HG02973 (cell line): ENCODE data around the gene HSPBP1.
A peak's percentile ranks its signal among the peaks of the same experiment; 100 is the strongest.
"Not testable (repeated sequence)": the region's sequence is repeated elsewhere in the genome, so short reads cannot be mapped to it uniquely, and the experiment has no call there.

ENCODE experiments used
- ATAC-seq: cut with Tn5 transposase; IDR thresholded peaks from one replicate; pipeline ENCODE4 v1.9.1; 2021; ENCODE audit warnings: moderate library complexity; ENCODE audit not compliant: unreplicated experiment

Gene HSPBP1, protein sequence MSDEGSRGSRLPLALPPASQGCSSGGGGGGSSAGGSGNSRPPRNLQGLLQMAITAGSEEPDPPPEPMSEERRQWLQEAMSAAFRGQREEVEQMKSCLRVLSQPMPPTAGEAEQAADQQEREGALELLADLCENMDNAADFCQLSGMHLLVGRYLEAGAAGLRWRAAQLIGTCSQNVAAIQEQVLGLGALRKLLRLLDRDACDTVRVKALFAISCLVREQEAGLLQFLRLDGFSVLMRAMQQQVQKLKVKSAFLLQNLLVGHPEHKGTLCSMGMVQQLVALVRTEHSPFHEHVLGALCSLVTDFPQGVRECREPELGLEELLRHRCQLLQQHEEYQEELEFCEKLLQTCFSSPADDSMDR

GRCh38 chr19:55279770-55280643, at the start of gene HSPBP1:
Gene HSPBP1 (minus strand): TSS chr19:55280110. CDS start chr19:55279608, 502 bp downstream.
- peak; percentile 57 for ATAC-seq

- ATAC-seq = not testable (repeated sequence)
These were observed 48.9 kb upstream of the HSPBP1 start for GRCh38 chr19:55328774-55329318.

GRCh38 chr19:55325172-55325571, 45.3 kb upstream of the HSPBP1 start, which contains the start of gene TMEM150B:
Gene TMEM150B (minus strand): TSS chr19:55325341. CDS start chr19:55321036, 4,305 bp downstream.
- ATAC-seq = no peak

GRCh38 chr19:55324662-55325061, 44.8 kb upstream of the HSPBP1 start:
- no peak for ATAC-seq

DNA sequence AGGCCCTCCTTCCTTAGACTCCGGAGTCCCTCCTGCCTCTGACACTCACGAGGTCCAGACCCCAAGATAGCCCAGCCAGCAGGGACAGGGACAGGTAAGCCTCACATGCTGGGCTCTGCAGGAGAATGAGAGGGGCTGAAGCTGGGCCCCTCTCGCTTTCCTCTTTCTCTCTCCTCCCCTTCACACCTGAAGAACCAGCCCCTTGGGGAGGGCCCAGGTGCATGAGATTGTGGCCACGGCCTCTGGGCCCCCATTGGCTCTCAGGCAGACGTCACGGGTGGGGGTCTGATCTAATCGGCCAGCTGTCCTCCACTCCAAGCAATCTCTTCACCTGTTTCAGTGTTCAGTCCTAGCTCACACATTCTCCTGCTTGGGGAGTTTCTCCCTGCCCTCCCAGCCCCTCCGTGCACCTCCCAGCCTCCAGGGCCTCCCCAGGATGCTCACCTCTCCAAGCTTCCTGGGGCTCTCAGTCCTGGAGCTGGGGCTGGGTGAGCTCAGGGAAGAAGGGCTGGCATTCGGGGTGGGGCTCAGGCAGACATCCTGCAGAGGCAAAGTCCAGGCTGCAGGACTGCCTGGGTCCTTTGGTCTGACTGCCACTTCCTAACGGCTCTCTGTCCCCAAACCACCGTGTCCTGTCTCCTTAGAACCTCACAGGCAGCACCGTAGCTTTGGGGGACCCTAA, 42.4 kb upstream of the HSPBP1 start:
- no peak for ATAC-seq

- no peak for ATAC-seq
These were observed 41.7 kb upstream of the HSPBP1 start for GRCh38 chr19:55321466-55322137.

DNA sequence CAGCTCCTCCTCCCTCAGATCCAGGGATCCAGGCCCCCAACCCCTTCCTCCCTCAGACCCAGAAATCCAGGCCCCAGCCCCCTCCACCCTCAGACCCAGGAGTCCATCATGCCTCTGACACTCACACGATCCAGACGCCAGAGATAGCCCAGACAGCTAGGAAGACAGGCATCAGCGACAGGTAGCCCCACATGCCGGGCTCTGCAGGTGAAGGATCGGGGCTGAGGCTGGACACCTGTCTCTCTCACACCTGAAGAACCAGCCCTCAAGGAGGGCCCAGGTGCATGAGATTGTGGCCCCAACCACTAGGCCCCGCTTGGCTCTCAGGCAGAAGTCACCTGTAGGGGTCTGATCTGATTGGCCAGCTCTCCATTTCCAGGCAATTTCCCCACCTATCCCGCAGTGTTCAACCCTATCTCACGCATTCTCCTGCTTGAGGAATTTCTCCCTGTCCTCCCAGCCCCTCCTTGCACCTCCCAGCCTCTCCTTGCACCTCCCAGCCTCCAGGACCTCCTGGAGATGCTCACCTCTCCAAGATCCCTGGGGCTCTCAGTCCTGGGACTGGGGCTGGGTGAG, 41.0 kb upstream of the HSPBP1 start:
- no peak for ATAC-seq

- ATAC-seq = no peak
These were observed 39.9 kb upstream of the HSPBP1 start for GRCh38 chr19:55319785-55320184.

DNA sequence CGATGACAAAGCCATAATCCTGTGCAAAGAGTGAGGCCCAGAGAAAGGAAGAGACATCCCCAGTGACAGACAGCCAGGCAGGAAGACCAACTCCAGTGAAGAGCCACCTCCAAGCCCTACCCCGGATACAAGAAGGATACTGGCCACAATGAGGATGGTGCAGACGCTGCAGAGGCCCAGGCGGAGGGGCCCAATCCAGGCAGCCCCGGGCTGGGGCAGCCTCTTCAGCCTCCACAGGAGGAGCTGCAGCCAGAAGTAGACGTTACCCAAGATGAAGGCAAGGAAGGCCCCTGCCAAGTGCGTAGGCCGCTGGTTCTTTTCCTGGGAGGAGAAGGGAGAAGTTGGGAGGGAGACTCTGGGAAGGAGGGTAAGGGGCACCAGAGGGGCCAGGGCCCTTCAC, 36.7 kb upstream of the HSPBP1 start:
- no peak for ATAC-seq

DNA sequence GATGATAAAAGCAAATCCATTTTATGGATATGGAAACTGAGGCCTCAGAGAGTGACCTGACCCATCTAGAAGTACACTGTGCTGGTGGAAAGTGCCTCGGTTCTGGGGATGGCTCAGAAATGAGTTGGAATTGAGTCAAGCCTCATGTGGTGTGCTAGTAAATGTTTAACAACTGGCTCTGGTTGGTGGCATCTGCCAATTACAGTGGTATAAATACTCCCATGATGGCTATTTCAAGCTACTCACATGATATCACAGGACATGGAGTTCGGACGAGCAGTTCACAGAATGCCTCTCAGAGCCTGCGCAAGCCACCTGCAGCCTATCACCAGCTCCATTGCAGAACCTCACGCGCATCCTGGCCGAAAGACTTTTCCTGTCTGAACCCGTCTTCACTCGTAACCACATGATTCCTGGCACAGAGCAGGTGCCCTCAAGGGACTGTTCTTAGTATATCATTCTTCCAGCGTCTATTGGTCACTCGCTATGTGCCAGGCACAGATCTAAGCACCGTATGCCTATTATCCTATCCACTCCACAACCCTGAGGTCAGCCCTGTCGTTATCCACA, 36.1 kb upstream of the HSPBP1 start:
- no peak for ATAC-seq

DNA sequence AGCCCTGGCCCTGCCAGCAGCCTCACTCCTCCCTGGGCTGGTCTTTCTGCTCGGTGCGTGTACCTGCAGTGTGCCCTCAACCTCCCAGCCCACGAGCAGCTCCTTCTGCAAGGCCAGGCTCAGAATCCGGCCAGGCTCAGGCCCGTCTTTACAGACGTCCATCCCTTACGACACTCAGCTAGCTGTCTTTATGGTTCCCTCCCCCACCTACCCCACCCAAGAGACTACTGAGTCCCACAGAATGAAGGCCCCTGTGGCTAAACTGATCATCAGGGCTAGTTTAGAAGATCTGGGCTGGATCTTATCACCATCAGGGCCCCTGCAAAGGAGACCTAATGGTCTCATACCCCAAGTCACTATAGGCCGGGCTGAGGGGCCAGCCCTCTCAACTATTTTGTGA, 34.5 kb upstream of the HSPBP1 start:
- ATAC-seq = no peak

DNA sequence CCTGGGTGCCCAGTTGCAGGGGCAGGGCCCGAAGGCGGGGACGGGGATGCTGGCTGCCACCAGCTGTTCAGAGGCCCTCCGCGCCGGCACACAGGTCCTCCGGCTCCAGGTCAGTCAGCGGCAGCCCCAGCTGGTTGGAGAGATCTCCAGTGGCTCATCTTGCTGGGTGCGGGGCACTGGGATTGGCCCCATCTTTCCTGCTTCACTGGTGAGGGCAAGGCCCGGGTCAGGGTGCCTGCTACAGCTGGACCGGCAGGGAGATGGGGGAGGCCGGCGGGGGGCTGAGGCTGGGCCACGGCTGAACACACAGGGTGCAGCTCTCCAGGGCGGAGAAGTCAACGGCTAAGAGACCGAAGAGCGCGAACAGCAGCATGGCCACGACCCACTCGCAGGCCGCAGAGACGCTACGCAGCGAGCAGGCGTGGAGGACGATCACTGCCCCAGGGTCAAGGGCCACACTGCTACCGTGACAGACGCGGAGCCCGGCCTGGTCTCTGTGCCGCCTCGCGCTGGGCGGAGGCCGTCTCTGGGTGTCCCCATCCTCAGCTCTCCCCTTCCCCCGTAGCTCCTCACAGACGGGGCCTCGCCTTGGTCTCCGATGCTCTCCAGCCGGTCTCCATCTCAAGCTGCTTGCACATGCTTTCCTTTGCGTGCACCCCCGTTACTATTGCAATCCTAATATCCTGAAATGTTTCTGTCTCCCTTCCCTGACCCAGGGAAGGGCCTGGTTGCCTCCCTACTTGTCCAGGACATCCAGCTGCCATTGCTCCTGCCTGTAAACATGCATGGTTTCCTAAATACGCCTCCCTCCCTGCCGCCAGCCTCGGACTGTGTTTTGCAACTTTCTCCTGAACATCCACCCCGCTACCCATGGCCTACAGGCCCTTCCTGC, 33.0 kb upstream of the HSPBP1 start:
- no peak for ATAC-seq

GRCh38 chr19:55311797-55312196, 31.9 kb upstream of the HSPBP1 start:
- no peak for ATAC-seq

DNA sequence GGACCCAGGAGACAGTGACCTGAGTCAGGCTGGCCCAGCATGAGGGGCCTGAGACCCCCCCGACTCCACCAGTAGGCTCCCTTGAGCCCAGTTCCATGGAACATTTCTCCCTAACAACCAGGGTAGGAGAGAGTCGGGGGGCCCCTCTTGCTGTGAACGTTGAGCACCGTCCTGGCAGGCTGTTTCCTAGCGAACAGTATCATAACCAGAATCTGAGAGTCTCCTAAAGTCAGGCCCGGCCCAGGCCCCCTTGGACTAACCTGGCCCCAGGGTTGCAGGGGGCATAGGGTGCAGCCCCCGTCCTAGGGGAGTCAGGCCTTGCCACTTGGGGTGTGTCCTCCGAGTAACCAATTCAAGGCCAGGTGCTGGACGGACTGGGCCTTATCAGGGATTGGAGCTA, 31.5 kb upstream of the HSPBP1 start:
- no peak for ATAC-seq

GRCh38 chr19:55310498-55310897, 30.6 kb upstream of the HSPBP1 start:
- ATAC-seq = no peak

- ATAC-seq = no peak
These were observed 29.5 kb upstream of the HSPBP1 start for GRCh38 chr19:55309448-55309847.

GRCh38 chr19:55308281-55308680, 28.4 kb upstream of the HSPBP1 start:
- no peak for ATAC-seq

- ATAC-seq = no peak
These were observed 26.8 kb upstream of the HSPBP1 start for GRCh38 chr19:55306712-55307111.
